Hair follicular keratinocyte (primary cell): ENCODE data around the gene KLHDC8B. TPM values are rescaled to one million over a fixed set of nuclear protein-coding genes. Genes with fewer than 3 reads are reported as not detected.

Experiments used
- total RNA-seq: library from RNA; depleted of rRNA; stranded (reverse); fragments of >200 nt; gene quantifications from 2 replicates; pipeline ENCODE4 v1.2.3, GENCODE V29; 2015

The KLHDC8B gene
- 20.1 and 28.8 TPM in 2 replicates for total RNA-seq

DNA sequence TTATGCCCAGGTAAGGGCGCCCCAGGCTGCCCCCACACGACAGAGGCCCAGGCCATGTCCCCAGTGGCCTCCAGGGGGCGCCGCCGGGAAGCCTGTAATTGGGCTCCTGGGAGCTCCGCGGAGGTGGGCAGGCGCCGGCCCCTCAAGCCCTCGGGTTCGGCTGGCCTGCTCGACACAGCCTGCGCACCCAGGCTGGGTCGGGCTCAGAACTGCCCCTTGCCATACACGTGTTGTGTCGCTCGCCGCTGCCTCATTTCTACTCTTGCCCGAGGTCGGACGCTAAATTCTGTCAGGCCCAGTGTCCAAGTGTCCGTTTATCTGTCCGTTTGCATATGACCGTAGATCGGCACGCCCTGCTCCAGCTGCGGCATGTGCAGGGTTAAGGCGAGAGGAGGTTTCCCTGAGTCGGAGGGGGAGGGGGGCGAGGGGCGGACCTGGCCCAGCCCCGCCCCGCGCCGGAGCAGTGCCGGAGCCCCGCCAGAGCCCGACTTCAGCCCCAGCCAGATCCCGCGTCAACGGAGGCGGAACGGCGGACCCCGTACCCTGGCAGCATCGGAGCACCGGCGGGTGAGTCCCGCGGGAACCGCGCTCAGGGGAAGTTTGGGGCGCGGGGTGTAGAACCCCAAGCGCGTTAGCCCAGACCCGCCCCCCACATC, at the start of gene KLHDC8B:
KLHDC8B (plus strand) TSS at position 480 of the 656 bp plus-strand sequence. CDS start 1,172 bp downstream, outside the sequence.

GRCh38 chr3:49132437-49133225, 38.8 kb upstream of the KLHDC8B start, which contains the start of gene LAMB2:
LAMB2 (minus strand) TSS chr3:49133050; CDS start chr3:49132867, 183 bp downstream.

DNA sequence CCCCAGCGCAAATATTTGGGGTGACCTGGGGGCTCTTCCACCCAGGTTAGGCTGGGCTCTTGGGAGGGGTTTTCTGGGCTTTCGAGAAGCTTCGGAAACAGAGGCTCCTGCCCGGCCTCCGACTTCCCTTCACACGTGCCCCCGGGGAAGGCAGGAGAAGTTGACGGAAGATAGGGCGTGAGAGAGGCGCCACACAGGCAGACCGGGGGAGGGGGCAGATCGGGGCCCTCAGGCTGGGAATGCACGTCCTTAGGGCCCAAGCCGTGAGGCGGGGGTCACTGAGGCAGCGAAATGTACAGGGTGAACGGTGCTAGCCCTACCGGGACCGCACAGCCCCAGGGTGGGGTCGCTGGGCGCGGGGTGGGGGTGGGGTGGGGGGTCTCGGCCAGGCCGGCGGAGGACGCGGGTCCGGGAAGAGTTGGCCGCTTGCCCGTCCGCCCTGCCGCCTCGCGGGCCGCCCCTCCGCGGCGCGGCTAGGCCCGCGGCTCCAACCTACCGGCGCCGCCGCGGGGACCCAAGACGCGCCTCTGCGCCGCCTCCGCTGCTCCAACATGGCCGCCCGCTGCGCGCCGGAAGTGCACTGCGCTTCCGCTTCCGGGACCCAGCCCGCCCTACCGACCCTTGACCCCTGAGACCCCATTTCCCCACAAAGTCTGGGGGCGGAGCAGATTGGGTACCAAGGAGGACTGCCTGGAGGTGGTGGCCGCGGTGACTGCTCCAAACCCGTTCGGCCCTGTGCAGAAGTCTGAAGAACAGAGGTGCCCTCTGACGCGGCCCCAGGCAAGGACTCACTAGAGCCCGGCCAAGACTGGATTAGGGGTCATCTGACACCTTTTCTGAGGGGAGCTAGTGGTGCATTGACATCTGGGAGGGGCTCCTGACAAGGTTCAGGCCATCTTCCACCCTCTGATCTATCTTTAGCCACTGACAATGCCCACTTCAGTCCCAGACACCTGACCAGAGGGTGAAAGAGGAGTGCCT, 5.3 kb upstream of the KLHDC8B start, which contains the start of gene CCDC71:
CCDC71 (minus strand) TSS at position 561 of the 981 bp plus-strand sequence. CDS start 2,123 bp downstream, outside the sequence.

Other genes with a start within 250 kb of the KLHDC8B start
- 2.2 and 3.5 TPM in 2 replicates for gene P4HTM, start 181.4 kb upstream of the KLHDC8B start, total RNA-seq
- gene WDR6, start 164.2 kb upstream of the KLHDC8B start, total RNA-seq = 43.7 and 44.7 TPM in 2 replicates
- gene DALRD3, start 153.0 kb upstream of the KLHDC8B start, total RNA-seq = 67.4 and 78.1 TPM in 2 replicates
- 163 and 199 TPM in 2 replicates for gene NDUFAF3, start 149.5 kb upstream of the KLHDC8B start, total RNA-seq
- gene IMPDH2, start 142.2 kb upstream of the KLHDC8B start, total RNA-seq = 254 and 314 TPM in 2 replicates
- 53.3 and 54.4 TPM in 2 replicates for gene QRICH1, start 77.5 kb upstream of the KLHDC8B start, total RNA-seq
- 203 and 241 TPM in 2 replicates for gene QARS1, start 66.8 kb upstream of the KLHDC8B start, total RNA-seq
- 35.6 and 39.5 TPM in 2 replicates for gene USP19, start 50.8 kb upstream of the KLHDC8B start, total RNA-seq
- gene LAMB2, start 38.5 kb upstream of the KLHDC8B start, total RNA-seq = 119 and 120 TPM in 2 replicates
- gene CCDC71, start 5.3 kb upstream of the KLHDC8B start, total RNA-seq = 29.8 and 47.6 TPM in 2 replicates
- gene C3orf62, start 105.6 kb downstream of the KLHDC8B start, total RNA-seq = 0.70 and 1.0 TPM in 2 replicates
- 8.3 and 10.0 TPM in 2 replicates for gene USP4, start 168.5 kb downstream of the KLHDC8B start, total RNA-seq
- gene GPX1, start 186.8 kb downstream of the KLHDC8B start, total RNA-seq = 510 and 536 TPM in 2 replicates
- gene RHOA, start 240.4 kb downstream of the KLHDC8B start, total RNA-seq = 376 and 383 TPM in 2 replicates
- 8.2 and 17.5 TPM in 2 replicates for gene TCTA, start 240.8 kb downstream of the KLHDC8B start, total RNA-seq